Erythroblast (primary cell): ENCODE measurements around the gene WNT7A.
"Not testable (repeated sequence)": the region's sequence is repeated elsewhere in the genome, so short reads cannot be mapped to it uniquely, and the experiment has no call there.

ENCODE experiments used
- DNase-seq, 2 experiments: peaks; one replicate each; lab custom pipeline; 2025; lab: John Stamatoyannopoulos, UW
- GATA1 ChIP-seq: IDR thresholded peaks from 2 replicates; pipeline ENCODE4 v1.6.1; 2011; ENCODE audit warnings: low read depth, mild to moderate bottlenecking, control low read depth, low read length, moderate library complexity
- POLR2A ChIP-seq: IDR thresholded peaks from 2 replicates; pipeline ENCODE4 v1.6.1; 2011; ENCODE audit warnings: mild to moderate bottlenecking, low read length

Gene WNT7A

DNA sequence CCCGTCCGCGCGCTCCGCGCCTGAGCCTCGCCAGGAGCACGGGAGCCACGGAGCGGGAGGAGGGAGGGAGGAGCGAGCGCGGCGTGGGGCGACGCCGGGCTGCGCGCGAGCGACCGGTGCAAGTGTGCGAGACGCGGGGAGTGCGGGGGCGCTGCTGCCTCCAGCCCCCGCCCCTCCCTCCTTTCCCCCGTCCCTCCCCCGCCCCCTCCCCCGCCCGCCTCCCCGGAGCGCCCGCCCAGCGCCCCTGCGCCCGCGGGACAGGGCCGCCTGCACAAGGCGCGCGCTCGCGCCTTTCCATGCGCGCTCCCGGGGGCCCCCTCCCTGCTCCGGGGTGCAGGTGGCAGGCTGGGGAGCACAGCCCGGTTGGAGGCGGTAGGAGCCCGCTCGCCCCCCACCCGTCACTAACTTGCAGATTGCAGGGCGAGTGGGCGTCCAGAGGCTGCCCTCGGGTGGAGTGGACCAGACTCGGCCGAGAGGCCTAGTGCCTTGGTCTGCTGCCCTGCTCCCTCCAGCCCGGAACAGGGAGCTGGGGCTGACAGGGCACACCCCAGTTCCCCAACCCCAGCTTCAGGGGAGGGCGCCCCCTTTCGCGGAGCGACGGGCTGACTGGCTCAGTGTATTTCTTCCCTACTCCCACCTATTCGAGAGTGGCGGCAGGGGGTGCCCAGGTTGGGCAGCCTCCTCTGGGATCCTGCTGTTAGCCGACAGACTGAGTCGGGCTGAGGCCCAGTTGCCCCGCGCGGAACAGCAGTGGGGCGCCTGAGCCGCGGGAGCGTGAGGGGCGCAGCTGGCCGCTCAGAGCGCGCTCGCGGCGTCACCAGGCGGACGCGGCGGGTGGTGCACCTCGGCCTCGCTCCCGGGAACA lies at the start of gene WNT7A:
TSS of gene WNT7A (minus strand) at position 126 of the 865 bp plus-strand sequence. CDS start 255 bp downstream, outside the sequence.
- DNase-seq: peak; percentile 18 to 19
- TF ChIP-seq POLR2A: no peak
- no peak for TF ChIP-seq GATA1

DNA sequence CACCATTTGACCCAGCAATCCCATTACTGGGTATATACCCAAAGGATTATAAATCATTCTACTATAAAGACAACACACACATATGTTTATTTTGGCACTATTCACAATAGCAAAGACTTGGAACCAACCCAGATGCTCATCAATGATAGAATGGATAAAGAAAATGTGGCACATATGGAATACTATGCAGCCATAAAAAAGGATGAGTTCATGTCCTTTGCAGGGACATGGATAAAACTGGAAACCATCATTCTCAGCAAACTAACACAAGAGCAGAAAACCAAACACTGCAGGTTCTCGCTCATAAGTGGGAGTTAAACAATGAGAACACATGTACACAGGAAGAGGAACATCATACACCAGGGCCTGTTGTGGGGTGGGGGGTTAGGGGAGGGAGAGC lies 48.9 kb upstream of the WNT7A start:
- DNase-seq: not testable (repeated sequence)

DNA sequence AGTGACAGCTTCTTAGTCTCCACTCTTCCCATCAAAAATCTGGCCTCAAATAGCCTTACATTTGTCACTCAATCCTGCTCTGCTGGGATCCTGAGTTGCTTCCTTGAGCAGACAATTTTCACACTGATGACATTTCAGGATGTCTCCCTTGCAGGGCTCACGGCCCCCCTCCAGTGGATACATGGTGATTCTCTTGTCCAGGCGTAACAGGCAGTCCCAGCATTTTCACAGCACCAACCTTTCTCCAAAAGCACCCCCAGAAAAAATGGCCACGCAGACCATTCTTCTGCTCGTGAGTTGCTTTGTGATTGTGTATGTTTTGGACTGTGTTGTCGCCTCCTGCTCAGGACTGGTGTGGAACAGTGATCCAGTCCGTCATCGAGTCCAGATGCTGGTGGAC lies 47.4 kb upstream of the WNT7A start:
- no peak for DNase-seq

DNA sequence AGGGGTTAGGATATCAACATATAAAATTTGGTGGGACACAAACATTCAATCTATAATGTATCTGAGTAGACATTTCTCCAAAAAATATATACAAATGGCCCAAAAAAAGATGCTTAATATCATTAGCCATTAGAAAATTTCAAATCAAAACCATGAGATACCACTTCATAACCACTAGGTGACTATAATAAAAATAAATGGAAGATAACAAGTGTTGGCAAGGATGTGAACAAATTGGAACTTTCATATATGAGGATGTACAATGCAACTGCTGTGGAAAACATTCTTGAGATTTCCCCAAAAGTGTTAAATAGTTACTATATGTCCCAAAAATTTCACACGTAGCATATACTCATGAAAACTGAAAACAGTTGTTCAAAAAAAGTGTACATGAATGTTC lies 36.5 kb upstream of the WNT7A start:
- TF ChIP-seq GATA1: no peak
- TF ChIP-seq POLR2A: no peak

More for the DNA sequence above, 47.4 kb upstream of the WNT7A start:
- no peak for TF ChIP-seq POLR2A
- no peak for TF ChIP-seq GATA1

DNA sequence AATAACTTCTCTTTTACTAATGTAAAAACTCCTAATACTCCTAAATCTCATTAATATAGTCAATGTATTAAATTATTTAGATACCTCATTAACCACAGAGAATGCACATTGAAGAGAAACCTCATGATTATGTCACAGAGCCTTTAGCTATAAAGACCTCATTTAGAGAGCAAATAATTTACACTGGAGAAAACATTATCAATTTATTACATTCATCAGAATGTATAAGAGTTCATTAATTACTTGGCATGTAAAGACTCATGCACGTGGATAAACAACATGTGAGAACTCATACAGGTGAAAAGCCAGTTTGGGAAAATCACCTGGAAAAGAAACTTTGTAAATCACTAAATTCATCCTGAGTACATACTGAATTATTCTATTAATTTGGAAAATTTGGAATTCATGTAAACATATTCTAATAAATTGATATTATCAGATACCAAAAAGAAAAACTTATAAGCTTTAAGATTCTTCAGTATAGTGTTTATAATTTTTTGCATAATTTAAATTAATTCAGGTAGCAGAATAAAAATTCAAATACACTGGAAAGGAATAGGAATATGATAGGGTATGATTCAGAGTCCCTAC lies 22.9 kb upstream of the WNT7A start:
- no peak for DNase-seq
- TF ChIP-seq GATA1 (no peak), POLR2A (no peak)

More for the DNA sequence above, 36.5 kb upstream of the WNT7A start:
- DNase-seq: no peak

DNA sequence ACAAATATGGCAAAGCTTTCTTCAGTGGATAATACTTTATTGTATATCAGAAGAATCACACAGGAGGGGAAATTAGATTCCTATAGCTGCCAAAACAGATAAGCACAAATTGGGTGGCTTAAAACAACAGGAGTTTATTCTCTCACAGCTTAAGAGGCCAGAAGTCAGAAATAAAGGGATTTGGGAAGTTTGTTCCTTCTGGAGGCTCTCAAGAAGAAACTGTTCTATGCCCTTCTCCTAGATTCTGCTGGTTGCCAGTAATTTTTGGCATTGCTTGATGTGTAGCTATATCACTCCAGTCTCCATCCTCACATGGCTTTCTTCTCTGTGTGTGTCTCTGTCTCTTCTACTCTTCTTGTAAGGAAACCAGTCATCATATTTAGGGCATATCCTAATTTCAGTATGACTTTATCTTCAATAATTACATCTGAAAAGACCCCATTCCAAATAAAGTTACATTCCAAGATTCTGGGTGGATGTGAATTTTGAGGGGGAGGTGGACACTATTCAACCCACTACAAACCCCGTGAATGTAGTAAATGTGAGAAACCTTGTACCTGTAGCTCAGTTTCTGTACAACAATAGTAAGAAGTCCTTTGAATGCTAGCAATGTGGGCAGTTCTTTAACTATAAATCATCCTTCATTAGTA lies 22.2 kb upstream of the WNT7A start:
- no peak for DNase-seq
- TF ChIP-seq POLR2A (no peak), GATA1 (no peak)

DNA sequence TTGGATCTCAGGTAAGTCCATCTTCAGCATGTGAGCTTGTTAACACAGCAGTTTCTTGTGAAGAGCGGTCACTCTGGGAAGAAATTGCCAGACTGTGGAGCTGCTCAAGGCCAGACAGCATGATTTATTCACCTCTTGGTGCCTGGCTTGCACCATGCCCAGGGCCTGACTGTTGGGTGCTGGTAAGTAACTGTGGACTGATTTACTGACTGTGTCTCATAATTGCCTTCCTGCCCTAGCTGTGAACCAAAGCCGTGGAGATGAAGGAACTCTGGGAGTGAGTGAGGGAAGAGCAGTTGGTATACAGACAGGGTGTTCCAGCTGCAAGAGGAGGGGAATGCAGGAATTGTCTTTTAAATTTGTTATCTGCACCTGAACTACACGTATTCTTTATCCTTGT lies 18.5 kb upstream of the WNT7A start:
- no peak for DNase-seq
- TF ChIP-seq POLR2A: no peak
- TF ChIP-seq GATA1: no peak

DNA sequence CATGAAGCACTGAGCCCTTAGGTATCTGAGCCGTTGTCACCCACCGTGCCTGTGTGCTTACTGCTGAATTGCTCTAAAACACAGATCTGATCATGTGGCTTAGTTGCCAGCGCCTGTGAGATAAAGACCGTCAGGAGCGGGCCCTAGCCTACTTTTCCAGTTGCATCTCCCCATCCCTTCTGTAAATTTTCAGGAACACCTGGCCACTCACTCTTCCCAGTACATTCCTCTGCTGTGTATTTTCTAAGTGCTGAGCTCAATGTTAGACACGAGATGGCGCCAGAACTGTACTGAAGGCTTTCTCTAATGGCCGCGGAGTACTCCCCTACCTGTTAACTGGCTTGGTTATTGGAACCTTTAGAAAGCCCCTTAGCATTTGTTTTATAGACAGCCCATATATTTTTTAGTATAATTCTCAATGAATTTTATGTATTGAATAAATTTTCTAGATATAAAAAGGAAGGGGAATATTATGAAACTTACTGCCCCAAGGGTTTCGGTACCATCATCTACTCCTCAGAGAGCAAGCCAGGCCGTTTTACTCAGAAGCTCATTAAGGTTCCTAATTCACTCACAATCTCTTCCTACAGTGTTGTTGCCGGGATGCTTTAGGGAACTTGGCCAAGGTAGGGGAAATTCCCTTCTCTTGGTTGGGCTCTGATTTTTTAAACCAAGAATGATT lies 16.7 kb upstream of the WNT7A start:
- peak; percentile 55 to 76 for DNase-seq
- TF ChIP-seq POLR2A (no peak), GATA1 (no peak)

DNA sequence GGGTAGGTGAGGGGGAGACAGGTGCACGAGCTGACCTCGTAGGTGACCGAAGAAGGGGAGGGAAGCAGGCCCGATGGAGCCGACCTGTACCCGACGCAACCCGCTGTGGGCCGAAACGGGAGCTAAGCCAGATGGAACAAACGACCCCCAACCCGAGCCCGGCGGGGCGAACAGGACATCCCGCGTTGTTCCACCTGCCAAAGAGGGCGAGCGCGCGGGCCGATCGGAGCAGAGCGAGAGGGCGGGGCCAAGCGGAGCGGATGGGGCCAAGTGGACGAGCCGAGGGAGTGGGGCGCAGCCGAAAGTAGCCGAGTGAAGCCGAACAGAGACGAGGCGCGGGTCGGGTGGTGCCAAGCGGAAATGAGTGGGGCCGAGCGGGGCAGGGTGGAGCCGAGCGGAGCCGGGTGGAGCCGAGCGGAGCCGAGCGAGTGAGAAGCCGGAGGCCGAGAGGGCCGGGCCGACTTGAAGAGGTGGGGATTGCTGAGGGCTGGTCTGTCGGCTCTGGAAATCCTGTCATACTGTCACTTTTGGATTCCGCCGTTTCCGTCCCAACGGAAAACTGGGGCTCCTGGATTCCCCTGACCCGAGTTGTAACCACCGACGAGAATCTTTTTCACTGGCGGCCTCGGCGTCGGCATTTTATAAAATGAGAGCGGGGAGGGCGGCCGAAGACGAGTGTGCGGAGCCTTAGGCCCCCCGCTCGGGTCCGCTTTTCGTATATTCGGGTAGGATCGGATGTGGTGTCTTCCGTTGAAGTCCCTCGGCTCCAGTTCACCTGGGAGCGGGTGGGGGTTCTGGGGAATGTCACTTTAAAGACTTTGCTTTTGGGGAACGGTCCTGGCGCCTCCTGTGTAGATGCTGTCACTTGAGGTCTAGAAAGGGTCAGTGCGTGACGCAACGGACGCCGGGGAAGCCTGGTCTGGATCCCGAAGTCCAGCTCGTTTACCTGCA lies 15.6 kb upstream of the WNT7A start:
- no peak for TF ChIP-seq GATA1
- no peak for TF ChIP-seq POLR2A
- peak; percentile 77 to 83 for DNase-seq

DNA sequence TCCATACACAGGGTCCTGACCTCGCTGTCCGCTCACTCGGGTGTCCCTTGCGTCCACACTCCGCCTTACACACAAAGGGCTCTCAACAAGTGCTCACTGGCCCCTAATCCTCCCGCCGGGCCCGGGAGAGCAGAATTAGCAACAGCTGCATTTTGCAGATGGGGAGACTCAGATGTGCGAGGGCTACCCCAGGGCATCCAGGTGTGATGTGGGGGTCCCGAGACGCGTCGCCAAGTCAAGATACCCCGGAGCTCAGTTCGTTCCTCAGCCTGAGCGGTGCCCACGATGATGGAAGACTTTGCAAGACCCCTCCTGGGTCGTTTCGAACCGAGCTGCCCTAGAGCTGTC lies 14.9 kb upstream of the WNT7A start:
- no peak for TF ChIP-seq GATA1
- no peak for TF ChIP-seq POLR2A
- no peak for DNase-seq

DNA sequence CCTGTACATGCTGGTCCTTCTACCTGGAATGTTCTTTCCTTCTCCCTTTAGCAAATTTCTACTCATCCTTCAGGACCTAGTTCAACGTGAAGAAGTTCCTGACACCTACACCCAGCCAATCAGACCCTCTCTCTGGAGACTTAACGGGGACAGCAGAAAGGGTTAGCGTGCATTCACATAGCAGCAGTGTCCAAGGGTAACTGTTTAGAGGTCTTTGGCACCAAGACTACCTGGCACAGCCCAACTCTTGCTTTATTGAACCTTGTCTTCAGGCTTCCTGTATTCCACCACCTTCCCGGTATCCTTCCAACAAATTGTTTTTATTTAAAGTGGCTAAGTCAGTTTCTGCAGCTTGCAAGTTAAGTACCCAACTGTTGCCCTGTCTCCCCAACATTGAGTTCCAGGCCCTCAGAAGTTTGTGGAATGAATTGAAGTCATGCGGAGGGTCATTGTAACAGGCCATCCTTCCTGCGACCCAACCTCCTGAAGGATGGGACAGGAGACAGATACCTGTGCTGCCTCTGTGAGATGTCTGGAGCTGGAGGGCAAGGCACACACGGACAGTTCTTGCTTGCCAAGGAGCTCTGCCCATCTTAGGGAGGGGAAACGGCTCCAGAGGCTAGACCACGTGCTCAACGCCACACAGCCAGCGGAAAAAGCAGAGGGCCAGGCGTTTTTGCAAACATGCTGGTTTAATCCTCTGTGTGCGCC lies 14.4 kb upstream of the WNT7A start:
- no peak for TF ChIP-seq GATA1
- no peak for TF ChIP-seq POLR2A
- DNase-seq: no peak

DNA sequence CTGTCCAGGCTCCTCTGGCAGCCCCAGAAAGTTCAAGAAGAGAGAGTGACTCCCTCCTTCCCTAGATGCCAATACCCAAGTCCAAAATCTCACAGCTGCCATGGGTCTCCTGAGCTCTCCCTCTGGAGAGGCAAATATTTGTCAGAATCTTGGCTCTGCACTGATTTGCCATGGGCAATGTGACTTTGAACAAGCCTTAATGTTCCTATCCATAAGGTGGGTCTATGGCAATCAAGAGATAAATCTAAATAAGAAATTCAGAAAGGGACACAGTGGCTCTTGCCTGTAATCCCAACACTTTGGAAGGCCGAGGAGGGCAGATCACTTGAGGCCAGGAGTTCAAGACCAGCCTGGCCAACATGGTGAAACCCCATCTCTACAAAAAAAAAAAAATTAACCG lies 12.4 kb upstream of the WNT7A start:
- no peak for DNase-seq

More for the DNA sequence above, 12.4 kb upstream of the WNT7A start:
- TF ChIP-seq POLR2A (no peak), GATA1 (no peak)
